GM12873 (cell line): ENCODE measurements around the gene OBSCN.
A peak's percentile ranks its signal among the peaks of the same experiment; 100 is the strongest.

ENCODE experiments used
- CTCF ChIP-seq: IDR thresholded peaks from 2 replicates; pipeline ENCODE4 v1.5.1; 2012; ENCODE audit warnings: low read depth, mild to moderate bottlenecking, moderate library complexity, low read length, control low read depth; ENCODE audit not compliant: insufficient read depth; ENCODE audit errors: missing control alignments

OBSCN gene

DNA sequence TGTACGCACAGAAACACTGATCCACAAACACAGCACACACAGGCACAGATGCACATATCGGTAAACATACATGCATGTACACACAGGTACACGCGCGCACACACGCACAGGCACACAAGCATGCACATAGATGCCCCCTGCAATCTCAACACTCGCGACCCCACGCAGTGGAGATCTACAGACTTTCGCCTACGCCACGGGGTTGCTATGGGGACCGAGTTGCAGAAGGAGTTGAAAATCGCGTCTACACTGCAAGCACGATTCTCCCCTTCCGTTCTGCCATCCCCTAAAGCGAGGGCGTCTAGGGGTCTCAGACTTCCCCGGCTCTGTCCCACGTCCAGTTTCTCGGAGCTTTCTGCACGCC is 208.0 kb downstream of the OBSCN start:
- no peak for TF ChIP-seq CTCF

GRCh38 chr1:228416217-228416933 is 208.5 kb downstream of the OBSCN start, which contains the start of gene TRIM17:
Gene TRIM17, minus strand, starts transcription at chr1:228416861. Its CDS starts 1,789 bp downstream, at chr1:228415072.
- peak; percentile 41 for TF ChIP-seq CTCF

DNA sequence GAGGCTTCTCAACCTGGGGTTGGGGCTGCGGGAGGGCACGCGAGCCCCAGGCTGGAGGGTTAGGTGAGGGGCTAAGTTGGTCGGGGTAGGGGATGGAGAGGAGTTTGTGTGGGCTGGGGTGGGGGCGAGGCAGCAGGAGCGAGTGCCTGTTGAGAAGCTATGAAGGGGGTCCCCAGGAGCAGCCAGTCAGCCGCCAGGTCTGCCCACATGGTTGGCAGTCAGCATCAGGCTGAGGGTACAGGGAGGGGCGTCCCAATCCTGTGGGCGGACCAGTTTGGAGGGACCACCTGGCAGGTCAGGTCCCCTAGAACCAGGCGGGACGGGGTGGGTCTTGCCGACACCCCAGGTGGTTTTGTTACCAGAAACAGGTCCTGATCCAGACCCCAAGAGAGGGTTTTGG is 209.2 kb downstream of the OBSCN start:
- no peak for TF ChIP-seq CTCF

GRCh38 chr1:228417483-228418203 is 209.8 kb downstream of the OBSCN start:
- TF ChIP-seq CTCF: no peak

DNA sequence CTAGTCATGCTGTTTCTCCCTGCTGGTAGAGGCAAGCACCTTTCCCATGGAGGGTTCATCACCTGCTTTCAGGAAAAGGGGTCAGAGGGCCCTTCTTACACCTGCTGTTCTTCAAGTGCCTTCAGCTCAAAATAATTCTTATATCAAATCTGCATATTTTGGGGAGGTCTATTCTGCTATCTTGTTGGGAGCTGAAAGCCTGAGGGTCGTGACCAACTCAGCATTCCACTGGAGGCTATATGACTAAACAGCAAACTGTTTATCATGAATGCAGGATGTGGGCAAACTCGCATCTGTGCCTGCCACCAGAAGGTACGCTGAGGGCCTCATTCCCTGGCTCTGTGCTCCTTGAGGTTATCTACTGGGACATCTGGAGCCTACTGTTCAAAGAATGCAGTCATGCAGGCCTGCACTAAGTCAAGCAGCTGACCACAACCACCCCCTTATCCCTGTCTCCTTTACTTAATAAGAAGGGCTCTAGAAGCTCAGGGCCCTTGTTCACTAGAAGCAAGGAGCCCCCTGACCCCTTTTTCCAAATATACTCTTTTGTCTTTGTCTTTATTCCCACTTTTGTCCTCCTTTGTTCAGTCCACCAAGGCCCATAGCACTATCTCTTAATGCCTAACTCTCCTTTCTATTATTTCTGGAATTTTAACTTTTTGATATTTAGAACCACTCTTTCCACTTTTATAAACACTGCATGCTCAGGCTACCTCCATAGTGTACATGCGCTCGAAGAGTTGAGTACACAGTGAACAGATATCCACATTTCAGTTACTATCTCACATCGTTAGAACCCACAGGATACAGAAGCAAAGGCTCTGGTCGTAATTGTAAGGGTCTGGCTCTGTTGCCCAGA is 213.4 kb downstream of the OBSCN start:
- TF ChIP-seq CTCF: no peak

DNA sequence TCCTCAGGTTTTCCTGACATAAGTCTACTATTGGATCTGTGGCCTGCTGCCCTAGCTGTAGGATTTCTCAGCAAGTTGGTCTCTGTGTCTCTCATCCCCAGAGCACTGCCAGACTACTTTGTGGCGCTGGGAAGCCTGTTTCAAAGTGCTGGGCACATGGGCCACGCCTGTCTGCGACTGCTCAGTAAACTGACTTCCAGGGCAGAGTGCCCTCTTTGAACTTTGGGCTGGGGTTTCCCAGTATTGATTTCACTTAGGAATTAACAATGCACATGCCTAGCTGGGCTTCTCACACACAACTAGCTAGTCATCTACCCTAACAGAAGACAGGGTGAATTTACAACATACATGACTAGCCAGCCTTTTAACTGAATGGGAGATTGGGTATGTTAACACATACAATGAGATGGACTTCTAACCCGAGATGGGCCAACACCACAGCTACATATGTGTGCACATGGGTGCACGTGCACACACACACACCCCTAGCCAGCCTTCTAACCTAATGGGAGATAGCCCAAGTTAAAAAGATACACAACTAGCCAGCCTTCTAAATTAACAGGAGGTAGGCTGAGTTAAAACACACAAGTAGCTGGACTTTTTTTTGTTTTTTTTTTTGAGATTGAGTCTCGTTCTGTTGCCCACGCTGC is 215.7 kb downstream of the OBSCN start:
- no peak for TF ChIP-seq CTCF
